T-helper 17 cell (primary cell): ENCODE results near the gene AKR1C1. TPM values are rescaled to one million over a fixed set of nuclear protein-coding genes. Genes with fewer than 3 reads are reported as not detected.
"Not testable (repeated sequence)": the region's sequence is repeated elsewhere in the genome, so short reads cannot be mapped to it uniquely, and the experiment has no call there.

Experiments
- ATAC-seq: fragments of 150-1000 bp; cut with Tn5 transposase; 2 replicates; pipeline ENCODE4 v1.10.0; 2021; ENCODE audit warnings: mild to moderate bottlenecking, moderate library complexity
- DNase-seq, 3 donors: peaks; one replicate each; pipeline versions ENCODE4 v3.0.0 to v3.0.0-alpha.2; 2020 to 2021
- H3K9me3 ChIP-seq: one replicate; pipeline ENCODE4 v1.7.0; 2013; ENCODE audit warnings: low read length, mild to moderate bottlenecking; ENCODE audit not compliant: control insufficient read depth, poor library complexity, severe bottlenecking
- H3K27ac Mint-ChIP-seq: one replicate; pipeline ENCODE4 v1.8.0; 2022; ENCODE audit warnings: mild to moderate bottlenecking, moderate library complexity, mixed read lengths
- H3K27me3 Mint-ChIP-seq: one replicate; pipeline ENCODE4 v1.8.0; 2022; ENCODE audit warnings: mixed read lengths
- H3K36me3 Mint-ChIP-seq: one replicate; pipeline ENCODE4 v1.8.0; 2022; ENCODE audit warnings: low read depth, mixed read lengths
- H3K4me1 Mint-ChIP-seq: one replicate; pipeline ENCODE4 v1.8.0; 2022; ENCODE audit warnings: mild to moderate bottlenecking, mixed read lengths
- H3K4me3 Mint-ChIP-seq: one replicate; pipeline ENCODE4 v1.8.0; 2022; ENCODE audit warnings: mild to moderate bottlenecking, moderate library complexity, mixed read lengths
- total RNA-seq, 4 donors: library from RNA in 2 of 4; stranded (reverse) in 2 of 4; gene quantifications; one replicate each; pipeline ENCODE4 v1.2.3 and lab custom pipeline; 2022 to 2026

The AKR1C1 gene
- total RNA-seq, 2 donors from 2014 or later, result 1.0 to 1.2 TPM

DNA sequence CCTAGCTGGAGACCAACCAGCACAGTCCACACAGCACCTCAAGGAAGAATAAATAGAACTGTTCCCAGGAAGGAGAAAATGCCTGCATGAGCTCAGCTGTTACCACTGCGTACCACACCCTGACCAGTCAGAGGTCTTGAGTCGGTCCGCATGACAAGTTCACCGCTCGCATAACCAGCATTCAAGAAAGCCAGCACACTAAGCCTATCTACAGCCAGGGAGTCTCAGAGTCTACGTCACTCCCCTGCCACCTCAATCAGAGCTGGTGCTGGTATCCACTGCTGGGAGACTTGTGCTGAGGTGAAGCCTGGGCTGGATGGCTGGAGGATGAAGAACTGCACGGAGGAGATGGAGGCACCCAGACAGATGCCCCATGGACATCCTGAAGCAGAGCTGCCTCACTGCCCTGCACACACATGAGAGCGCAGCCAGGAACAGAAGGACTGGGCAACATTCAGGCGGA lies 19.6 kb downstream of the AKR1C1 start:
- Mint-ChIP-seq H3K36me3 (peaks cover 2% of the 10 kb centered on the region), H3K4me3 (no peak overlapping the region), H3K27me3 (peaks cover 45% of the 10 kb centered on the region), H3K27ac (no peak overlapping the region), H3K4me1 (peaks cover 8% of the 10 kb centered on the region)
- DNase-seq (no peak), ATAC-seq (no peak)
- no peaks in the 10 kb centered on the region for H3K9me3 ChIP-seq

DNA sequence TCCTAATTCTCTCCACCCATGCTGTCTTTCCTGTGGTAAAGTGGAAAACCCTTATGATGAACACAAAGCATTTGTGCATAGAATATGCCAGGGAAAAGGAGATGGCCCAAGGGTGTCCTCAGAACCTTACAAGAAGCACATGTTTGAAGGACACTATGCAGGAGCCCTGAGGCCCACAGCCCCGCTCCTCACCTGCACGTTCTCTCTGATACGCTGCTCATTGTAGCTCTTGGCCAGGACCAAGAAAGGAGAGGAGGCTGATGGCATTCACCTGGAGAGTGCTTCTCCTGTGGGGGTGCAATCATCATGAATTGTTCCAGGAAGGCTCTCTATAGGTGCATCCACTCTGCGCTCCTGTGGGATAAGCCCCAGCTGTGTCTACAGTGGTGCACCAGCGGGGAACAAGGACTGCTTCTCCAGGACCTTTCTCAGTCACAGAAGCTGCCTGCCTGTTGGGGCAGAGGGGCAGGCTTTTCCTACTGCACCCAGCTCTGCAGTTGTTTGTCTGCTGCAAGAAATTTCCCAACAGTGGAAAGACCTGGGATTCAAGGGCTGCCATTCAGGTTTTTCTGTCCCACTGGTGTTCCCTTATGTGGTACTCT lies 20.5 kb downstream of the AKR1C1 start:
- no peaks in the 10 kb centered on the region for H3K9me3 ChIP-seq
- ATAC-seq (no peak), DNase-seq (no peak)
- H3K4me1 Mint-ChIP-seq, result peaks cover 8% of the 10 kb centered on the region
- no peak overlapping the region for H3K4me3 Mint-ChIP-seq
- peaks cover 2% of the 10 kb centered on the region for H3K36me3 Mint-ChIP-seq
- H3K27ac Mint-ChIP-seq, result no peak overlapping the region
- peaks cover 45% of the 10 kb centered on the region for H3K27me3 Mint-ChIP-seq

DNA sequence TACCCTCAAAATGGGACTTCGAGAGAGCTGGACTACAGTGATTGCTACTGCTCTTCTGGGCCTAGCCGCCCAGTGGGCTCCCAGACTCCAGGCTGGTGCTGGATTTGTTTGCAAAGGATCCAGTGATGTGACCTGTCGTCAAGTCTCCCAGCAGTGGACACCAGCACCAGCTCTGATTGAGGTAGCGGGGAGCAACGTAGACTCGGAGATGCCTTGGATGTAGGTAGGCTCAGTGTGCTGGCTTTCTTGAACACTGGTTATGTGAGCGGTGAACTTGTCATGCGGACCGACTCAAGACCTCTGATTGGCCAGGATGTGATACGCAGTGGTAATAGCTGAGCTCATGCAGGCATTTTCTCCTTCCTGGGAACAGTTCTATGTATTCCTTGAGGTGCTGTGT lies 21.0 kb downstream of the AKR1C1 start:
- H3K4me1 Mint-ChIP-seq, result peaks cover 8% of the 10 kb centered on the region
- H3K4me3 Mint-ChIP-seq, result no peak overlapping the region
- H3K9me3 ChIP-seq, result no peaks in the 10 kb centered on the region
- H3K27me3 Mint-ChIP-seq, result peaks cover 45% of the 10 kb centered on the region
- H3K27ac Mint-ChIP-seq, result no peak overlapping the region
- DNase-seq (no peak), ATAC-seq (no peak)
- H3K36me3 Mint-ChIP-seq, result peaks cover 2% of the 10 kb centered on the region

- Mint-ChIP-seq H3K36me3 (peaks cover 2% of the 10 kb centered on the region), H3K4me1 (peaks cover 8% of the 10 kb centered on the region), H3K27ac (no peak overlapping the region), H3K4me3 (no peak overlapping the region), H3K27me3 (peaks cover 45% of the 10 kb centered on the region)
- DNase-seq, result no peak
- no peak for ATAC-seq
- no peaks in the 10 kb centered on the region for H3K9me3 ChIP-seq
Observed at GRCh38 chr10:4984971-4985594, 21.9 kb downstream of the AKR1C1 start.

DNA sequence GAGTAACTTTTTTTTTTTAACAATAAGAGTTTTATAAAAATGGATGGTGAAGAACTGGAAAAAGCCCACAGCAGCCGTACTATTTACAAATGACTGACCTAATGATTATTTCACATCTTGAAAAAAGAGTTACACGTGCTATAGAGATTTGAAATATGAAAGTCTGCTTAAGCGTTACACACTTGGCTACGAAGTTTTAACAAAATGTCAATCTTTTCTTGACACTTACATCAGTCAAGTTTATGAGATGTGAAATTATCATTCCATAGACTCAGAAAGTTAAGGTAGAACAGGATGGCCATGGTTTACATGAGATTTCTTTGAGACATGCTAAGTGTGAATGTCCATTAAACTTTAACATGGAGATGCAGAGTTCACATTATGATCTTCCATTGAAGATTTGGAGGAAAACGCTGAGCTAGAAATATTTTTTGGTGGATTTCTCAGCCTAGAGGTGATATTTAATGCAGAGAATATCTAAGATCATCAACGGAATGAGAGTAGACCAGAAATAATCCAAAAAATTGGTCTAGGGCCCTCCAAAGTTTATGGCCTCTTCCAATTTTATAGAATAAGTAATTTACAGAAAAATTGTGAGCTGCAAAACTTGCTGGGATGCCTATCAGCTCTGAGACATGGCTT lies 24.9 kb downstream of the AKR1C1 start:
- not testable (repeated sequence) for ATAC-seq, H3K36me3 Mint-ChIP-seq, H3K27ac Mint-ChIP-seq, H3K9me3 ChIP-seq, H3K4me1 Mint-ChIP-seq, H3K4me3 Mint-ChIP-seq, DNase-seq
- peaks cover 29% of the 10 kb centered on the region for H3K27me3 Mint-ChIP-seq

DNA sequence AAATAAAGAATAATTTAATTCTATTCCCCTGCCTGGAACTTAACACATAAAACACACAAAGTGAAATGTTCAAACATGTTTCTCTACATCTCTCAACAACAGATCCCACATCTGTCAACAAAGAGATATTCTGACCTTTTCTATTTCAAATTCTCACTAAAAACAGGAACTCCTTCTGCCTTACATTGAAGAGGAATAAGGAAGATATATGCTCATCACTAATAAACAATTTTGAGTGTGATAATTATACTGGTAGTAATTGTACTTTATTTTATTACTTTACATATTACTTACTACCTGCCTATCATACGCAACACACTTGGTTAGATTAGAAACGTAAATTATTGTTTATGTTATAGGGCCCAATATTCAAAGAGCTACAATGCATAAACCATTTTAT lies 27.0 kb downstream of the AKR1C1 start:
- H3K36me3 Mint-ChIP-seq, result no peaks in the 10 kb centered on the region
- H3K27me3 Mint-ChIP-seq, result peaks cover 21% of the 10 kb centered on the region
- DNase-seq, result no peak
- H3K9me3 ChIP-seq, result no peaks in the 10 kb centered on the region
- H3K4me1 Mint-ChIP-seq, result no peaks in the 10 kb centered on the region
- no peak overlapping the region for H3K27ac Mint-ChIP-seq
- no peak overlapping the region for H3K4me3 Mint-ChIP-seq
- ATAC-seq, result no peak

DNA sequence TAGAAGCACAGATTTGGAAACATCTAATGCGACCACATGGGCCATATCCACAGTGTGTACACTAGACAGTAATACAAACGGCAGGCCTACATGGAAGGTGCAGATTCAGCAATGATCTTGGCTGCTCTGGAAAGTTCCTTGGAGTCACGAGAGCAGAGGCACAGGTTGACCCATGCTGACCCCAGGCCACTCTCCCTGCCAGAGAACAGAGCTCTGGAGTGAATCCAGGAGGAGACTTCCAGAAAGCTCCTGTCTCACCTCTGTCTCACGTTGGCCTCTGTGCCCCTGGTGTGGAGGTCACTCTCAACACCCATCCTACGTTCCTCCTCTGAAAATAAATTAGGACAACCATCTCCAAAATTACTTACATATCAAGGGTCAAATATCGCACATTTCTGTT lies 28.2 kb downstream of the AKR1C1 start:
- not testable (repeated sequence) for ATAC-seq, H3K27me3 Mint-ChIP-seq, H3K36me3 Mint-ChIP-seq, H3K4me1 Mint-ChIP-seq, H3K27ac Mint-ChIP-seq, H3K9me3 ChIP-seq, H3K4me3 Mint-ChIP-seq, DNase-seq

DNA sequence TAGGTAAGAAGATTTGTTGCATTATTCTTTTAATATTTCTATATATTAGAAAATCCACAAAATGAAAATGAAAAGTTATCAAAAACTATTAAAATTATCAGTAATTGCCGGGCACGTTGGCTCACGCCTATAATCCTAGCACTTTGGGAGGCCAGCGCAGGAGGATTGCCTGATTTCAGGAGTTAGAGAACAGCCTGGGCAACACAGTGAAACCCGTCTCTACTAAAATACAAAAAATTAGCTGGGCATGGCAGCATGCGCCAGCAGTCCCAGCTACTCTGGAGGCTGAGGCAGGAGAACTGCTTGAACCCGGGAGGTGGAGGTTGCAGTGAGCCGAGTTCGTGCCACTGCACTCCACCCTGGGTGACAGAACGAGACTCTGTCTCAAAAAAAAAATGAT lies 29.3 kb downstream of the AKR1C1 start:
- ATAC-seq, H3K36me3 Mint-ChIP-seq, H3K9me3 ChIP-seq, H3K27ac Mint-ChIP-seq, H3K4me3 Mint-ChIP-seq, H3K27me3 Mint-ChIP-seq, DNase-seq, H3K4me1 Mint-ChIP-seq: not testable (repeated sequence)

DNA sequence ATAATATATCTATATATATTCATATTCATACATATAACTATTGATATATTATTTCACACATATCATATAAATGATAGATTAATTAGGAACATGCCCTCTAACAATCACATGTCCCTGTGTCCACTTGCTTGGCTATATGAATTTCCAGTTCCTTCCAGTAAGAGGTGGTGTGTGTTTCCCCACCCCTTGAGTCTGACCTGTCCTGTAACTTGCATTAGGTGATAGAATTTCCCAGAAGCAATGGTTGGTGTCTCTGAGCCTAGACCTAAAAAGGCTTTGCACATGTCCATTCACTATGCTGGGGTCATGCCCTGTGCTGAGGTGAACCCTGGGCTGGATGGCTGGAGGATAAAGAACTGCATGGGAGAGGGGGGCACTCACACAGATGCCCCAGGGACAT lies 31.0 kb downstream of the AKR1C1 start:
- H3K9me3 ChIP-seq, ATAC-seq, H3K27me3 Mint-ChIP-seq, H3K4me3 Mint-ChIP-seq, H3K36me3 Mint-ChIP-seq, H3K27ac Mint-ChIP-seq, DNase-seq, H3K4me1 Mint-ChIP-seq: not testable (repeated sequence)

DNA sequence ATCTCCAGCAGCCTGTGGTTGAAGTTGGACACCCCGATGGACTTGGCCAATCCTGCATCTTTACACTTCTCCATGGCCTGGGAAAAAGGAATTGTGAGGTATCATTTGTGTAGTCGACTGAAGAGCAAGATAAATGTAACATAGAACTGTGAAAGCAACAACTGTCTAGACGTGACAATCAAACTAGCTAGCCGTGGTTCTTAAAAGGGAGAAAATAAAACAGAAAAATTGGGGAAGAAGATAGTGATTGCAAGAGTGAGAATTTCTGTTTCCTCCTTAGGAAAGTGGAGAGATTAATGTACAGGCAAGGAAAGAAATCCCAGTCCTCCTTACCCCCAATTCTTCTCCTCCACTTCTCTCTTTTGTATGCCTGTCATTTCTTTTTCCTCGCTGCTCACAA lies 35.5 kb downstream of the AKR1C1 start:
- DNase-seq (no peak), ATAC-seq (no peak)
- Mint-ChIP-seq H3K4me1 (no peaks in the 10 kb centered on the region), H3K27me3 (peaks cover 26% of the 10 kb centered on the region), H3K4me3 (peak overlapping the region; percentile 37), H3K27ac (no peak overlapping the region), H3K36me3 (no peaks in the 10 kb centered on the region)
- no peaks in the 10 kb centered on the region for H3K9me3 ChIP-seq

DNA sequence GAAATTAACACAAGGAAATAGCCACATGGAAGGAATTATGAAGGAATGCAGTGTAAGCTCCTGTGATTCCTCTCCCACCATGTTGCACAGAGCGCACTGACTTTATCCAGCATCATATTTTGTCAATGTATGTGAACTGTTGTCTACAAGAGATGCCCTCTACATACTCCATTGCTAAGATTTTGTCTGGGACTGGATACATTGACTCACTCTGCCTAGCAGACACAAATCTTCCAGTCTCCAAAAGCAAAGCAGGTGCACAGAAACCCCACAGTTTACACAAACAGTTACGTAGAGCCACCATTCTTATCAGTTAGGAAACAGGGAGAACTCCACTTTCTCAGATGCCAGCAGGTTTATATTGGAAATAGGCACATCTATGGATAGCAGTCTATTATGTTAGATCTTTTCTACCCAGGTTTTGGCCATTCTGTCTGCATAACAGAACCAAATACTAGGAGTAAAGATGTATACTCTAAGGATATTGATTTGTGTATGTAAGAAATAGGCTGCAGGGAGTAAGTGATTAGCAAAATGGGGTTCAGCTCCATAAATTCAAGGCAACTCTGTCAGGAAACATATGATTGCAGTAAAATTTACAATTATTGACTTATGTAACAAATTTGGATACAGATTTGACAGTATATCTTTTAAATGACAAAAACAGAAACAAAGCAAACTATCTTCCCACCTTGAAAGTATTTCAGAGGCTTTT lies 39.0 kb downstream of the AKR1C1 start:
- no peak for DNase-seq
- H3K27me3 Mint-ChIP-seq, result peaks cover 33% of the 10 kb centered on the region
- H3K9me3 ChIP-seq, result no peaks in the 10 kb centered on the region
- H3K4me3 Mint-ChIP-seq, result no peak overlapping the region
- H3K4me1 Mint-ChIP-seq, result no peaks in the 10 kb centered on the region
- H3K27ac Mint-ChIP-seq, result no peak overlapping the region
- no peaks in the 10 kb centered on the region for H3K36me3 Mint-ChIP-seq
- ATAC-seq, result no peak

- H3K4me1 Mint-ChIP-seq, H3K36me3 Mint-ChIP-seq, ATAC-seq, H3K4me3 Mint-ChIP-seq, H3K27ac Mint-ChIP-seq, H3K9me3 ChIP-seq, DNase-seq: not testable (repeated sequence)
- peaks cover 33% of the 10 kb centered on the region for H3K27me3 Mint-ChIP-seq
Observed at GRCh38 chr10:5003127-5004029, 40.2 kb downstream of the AKR1C1 start, which contains the start of gene AKR1C2. TSS of gene AKR1C2 (minus strand) at chr10:5003857. CDS start at chr10:5003835, 22 bp downstream.
